ENCODE measurements around the gene MST1.
"Not testable (repeated sequence)": the region's sequence is repeated elsewhere in the genome, so short reads cannot be mapped to it uniquely, and the experiment has no call there.

Gene MST1

DNA sequence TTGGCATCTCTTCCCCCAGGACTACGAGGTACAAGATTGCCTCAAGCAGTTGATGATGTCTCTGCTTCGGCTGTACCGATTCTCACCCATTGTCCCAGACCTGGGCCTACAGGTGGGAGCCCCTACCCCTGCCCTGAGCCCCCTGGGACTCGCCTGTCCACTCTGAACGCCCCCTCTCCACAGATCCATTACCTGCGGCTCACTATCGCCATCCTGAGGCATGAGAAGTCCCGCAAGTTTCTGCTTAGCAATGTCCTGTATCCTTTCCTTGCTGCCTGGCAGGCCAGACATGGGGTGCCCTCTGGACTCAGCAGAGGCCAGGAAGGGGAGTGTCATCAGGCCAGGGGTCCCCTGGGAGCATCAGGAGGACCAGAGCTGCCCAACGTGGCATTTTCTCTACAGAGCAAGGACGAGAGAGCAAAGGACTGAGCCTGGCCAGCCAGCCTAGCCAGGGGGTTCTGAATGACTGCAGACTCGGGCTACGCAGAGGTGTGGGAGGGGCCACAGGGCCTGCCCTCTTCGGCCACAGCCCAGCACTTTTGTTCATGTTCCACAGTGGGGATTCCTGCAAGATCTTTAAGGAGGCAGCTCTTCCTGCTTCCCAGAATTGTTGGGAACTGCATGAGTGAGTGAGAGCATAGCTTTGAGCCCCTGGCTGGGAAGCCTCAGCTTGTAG, 11.3 kb upstream of the MST1 start:
- Histone ChIP-seq H3K9me3 (ENCODE audit: control insufficient read depth, insufficient read depth, low read length) (no peaks in the 10 kb centered on the region), H3K4me1 (ENCODE audit: insufficient read depth, low read length) (0 out of 2 replicates have a peak, but pooled peaks cover 5% of the 10 kb centered on the region), H3K36me3 (ENCODE audit: insufficient read depth, low read length) (no peaks in the 10 kb centered on the region; the same call in 1 of the 2 replicates), H3K9ac (ENCODE audit: low read depth, low read length) (no peak overlapping the region)

DNA sequence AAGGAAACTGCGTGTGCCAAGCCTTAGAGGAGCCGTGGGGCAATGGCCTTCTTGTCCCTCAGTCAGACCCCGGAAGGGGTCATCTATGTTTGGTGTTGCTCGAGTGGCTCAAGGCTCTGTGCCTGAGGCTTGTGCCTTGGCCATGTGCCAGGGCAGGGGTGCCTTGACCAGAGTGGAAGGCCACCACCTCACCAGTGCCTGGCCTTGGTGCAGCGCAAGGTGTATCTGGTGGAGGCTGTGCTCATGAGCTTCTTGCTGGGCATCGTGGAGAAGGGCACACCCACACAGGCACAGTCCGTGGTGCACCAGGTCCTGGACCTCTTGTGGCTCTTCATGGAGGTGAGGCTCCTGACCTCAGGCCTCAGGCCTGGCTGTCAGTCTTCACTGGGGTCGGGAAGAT, 10.7 kb upstream of the MST1 start:
- Histone ChIP-seq H3K36me3 (ENCODE audit: insufficient read depth, low read length) (no peaks in the 10 kb centered on the region; the same call in 1 of the 2 replicates), H3K4me1 (ENCODE audit: insufficient read depth, low read length) (0 out of 2 replicates have a peak, but pooled peaks cover 5% of the 10 kb centered on the region), H3K9ac (ENCODE audit: low read depth, low read length) (no peak overlapping the region), H3K9me3 (ENCODE audit: control insufficient read depth, insufficient read depth, low read length) (no peaks in the 10 kb centered on the region)

DNA sequence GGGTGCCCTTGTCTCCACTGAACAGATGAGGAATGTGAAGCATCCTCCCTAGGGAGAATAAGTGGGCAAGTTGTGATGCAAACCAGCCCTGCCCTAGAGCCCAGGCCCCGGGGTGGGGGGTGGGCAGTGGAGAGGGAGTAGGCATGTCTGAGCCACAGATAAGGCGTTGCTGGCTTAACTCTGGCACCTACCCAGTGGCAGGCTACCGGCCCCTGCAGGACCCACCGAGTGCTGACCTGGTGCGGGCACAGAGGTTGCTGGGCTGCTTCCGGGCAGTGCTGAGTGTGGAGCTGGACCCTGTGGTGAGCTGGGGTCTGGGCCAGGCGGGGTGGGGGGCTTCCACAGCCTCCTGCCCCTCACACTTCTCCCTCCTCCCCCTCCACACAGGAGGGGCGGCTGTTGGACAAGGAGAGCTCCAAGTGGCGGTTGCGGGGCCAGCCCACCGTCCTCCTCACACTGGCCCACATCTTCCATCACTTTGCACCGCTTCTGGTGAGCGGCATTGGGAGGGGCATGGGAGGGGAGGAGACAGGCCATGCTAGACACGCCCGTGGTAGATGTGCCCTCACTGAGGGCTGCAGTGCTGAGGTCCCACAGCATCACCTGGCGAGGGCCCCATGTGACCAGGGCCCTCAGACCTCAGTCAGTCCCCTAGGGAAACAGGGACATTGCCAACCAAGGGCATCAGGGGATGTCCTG, 10.2 kb upstream of the MST1 start:
- no peaks in the 10 kb centered on the region for H3K36me3 ChIP-seq (ENCODE audit: insufficient read depth, low read length)
- 0 out of 2 replicates have a peak, but pooled peaks cover 5% of the 10 kb centered on the region for H3K4me1 ChIP-seq (ENCODE audit: insufficient read depth, low read length)
- no peak overlapping the region for H3K9ac ChIP-seq (ENCODE audit: low read depth, low read length)
- no peaks in the 10 kb centered on the region for H3K9me3 ChIP-seq (ENCODE audit: control insufficient read depth, insufficient read depth, low read length)

GRCh38 chr3:49695350-49696015, 6.2 kb upstream of the MST1 start:
- H3K36me3 ChIP-seq (ENCODE audit: insufficient read depth, low read length); H3K9me3 ChIP-seq (ENCODE audit: control insufficient read depth, insufficient read depth, low read length); H3K4me1 ChIP-seq (ENCODE audit: insufficient read depth, low read length); H3K9ac ChIP-seq (ENCODE audit: low read depth, low read length): not testable (repeated sequence)

GRCh38 chr3:49694409-49695070, 5.3 kb upstream of the MST1 start:
- H3K9me3 ChIP-seq (ENCODE audit: control insufficient read depth, insufficient read depth, low read length); H3K4me1 ChIP-seq (ENCODE audit: insufficient read depth, low read length); H3K36me3 ChIP-seq (ENCODE audit: insufficient read depth, low read length); H3K9ac ChIP-seq (ENCODE audit: low read depth, low read length): not testable (repeated sequence)

- H3K9ac ChIP-seq (ENCODE audit: low read depth, low read length); H3K4me1 ChIP-seq (ENCODE audit: insufficient read depth, low read length); H3K9me3 ChIP-seq (ENCODE audit: control insufficient read depth, insufficient read depth, low read length); H3K36me3 ChIP-seq (ENCODE audit: insufficient read depth, low read length): not testable (repeated sequence)
These were observed 2.2 kb upstream of the MST1 start for GRCh38 chr3:49691481-49691880.

DNA sequence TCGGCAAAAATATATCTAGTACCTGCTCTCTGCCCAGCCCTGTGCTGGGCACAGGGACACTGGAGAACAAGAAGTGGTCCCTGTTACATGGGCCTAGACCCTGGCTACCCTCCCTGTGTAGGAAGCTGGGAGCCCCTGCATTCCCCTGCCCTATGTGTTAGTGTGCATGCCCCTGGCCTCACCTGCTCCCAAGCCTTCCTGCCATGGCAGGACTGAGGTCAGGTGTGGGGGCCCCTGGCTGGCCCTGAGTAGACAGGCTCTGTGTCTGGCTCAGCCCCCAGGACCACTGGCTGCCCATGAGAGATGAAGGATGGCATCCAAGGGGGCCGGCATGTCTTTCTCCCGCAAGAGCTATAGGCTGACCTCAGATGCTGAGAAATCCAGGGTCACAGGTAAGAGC, 1.6 kb upstream of the MST1 start:
- not testable (repeated sequence) for H3K9ac ChIP-seq (ENCODE audit: low read depth, low read length); H3K36me3 ChIP-seq (ENCODE audit: insufficient read depth, low read length); H3K4me1 ChIP-seq (ENCODE audit: insufficient read depth, low read length); H3K9me3 ChIP-seq (ENCODE audit: control insufficient read depth, insufficient read depth, low read length)

GRCh38 chr3:49689908-49690624, 792 bp upstream of the MST1 start:
- not testable (repeated sequence) for H3K4me1 ChIP-seq (ENCODE audit: insufficient read depth, low read length); H3K9me3 ChIP-seq (ENCODE audit: control insufficient read depth, insufficient read depth, low read length); H3K36me3 ChIP-seq (ENCODE audit: insufficient read depth, low read length)
- peak overlapping the region; percentile 98 for H3K9ac ChIP-seq (ENCODE audit: low read depth, low read length)

GRCh38 chr3:49688338-49689045, 782 bp downstream of the MST1 start:
- not testable (repeated sequence) for H3K9me3 ChIP-seq (ENCODE audit: control insufficient read depth, insufficient read depth, low read length); H3K36me3 ChIP-seq (ENCODE audit: insufficient read depth, low read length); H3K4me1 ChIP-seq (ENCODE audit: insufficient read depth, low read length)
- H3K9ac ChIP-seq (ENCODE audit: low read depth, low read length): peak overlapping the region; percentile 98; the same call in 1 of the 2 replicates

DNA sequence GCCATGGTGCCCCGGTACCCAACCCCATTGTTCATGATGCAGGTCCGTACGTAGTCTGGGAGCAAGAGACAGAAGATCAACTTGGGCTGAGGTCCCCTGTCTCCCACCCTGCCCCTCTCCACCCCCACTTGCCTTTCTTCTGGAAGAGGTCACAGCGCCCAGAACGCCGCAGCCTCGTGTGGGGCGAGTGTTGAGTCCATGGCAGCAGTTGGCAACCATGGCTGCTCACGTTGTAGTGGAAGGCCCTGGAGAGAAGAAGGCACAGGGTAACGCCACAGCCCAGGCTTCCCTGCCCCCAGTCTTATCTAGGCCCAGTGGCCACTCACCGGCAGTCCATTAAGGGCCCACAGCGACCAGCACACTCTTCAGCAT, 1.9 kb downstream of the MST1 start:
- not testable (repeated sequence) for H3K9me3 ChIP-seq (ENCODE audit: control insufficient read depth, insufficient read depth, low read length); H3K4me1 ChIP-seq (ENCODE audit: insufficient read depth, low read length); H3K36me3 ChIP-seq (ENCODE audit: insufficient read depth, low read length)
- peak overlapping the region; percentile 51; the same call in 1 of the 2 replicates for H3K9ac ChIP-seq (ENCODE audit: low read depth, low read length)

GRCh38 chr3:49686769-49687423, 2.4 kb downstream of the MST1 start:
- H3K9ac ChIP-seq (ENCODE audit: low read depth, low read length): peak overlapping the region; percentile 51

GRCh38 chr3:49686346-49686745, 2.9 kb downstream of the MST1 start:
- H3K9ac ChIP-seq (ENCODE audit: low read depth, low read length): peak overlapping the region; percentile 51; the same call in 1 of the 2 replicates

More at GRCh38 chr3:49686769-49687423, 2.4 kb downstream of the MST1 start:
- not testable (repeated sequence) for H3K9me3 ChIP-seq (ENCODE audit: control insufficient read depth, insufficient read depth, low read length); H3K36me3 ChIP-seq (ENCODE audit: insufficient read depth, low read length); H3K4me1 ChIP-seq (ENCODE audit: insufficient read depth, low read length)

GRCh38 chr3:49685846-49686245, 3.4 kb downstream of the MST1 start:
- not testable (repeated sequence) for H3K36me3 ChIP-seq (ENCODE audit: insufficient read depth, low read length); H3K9me3 ChIP-seq (ENCODE audit: control insufficient read depth, insufficient read depth, low read length); H3K4me1 ChIP-seq (ENCODE audit: insufficient read depth, low read length)
- peak overlapping the region; percentile 11; the same call in 1 of the 2 replicates for H3K9ac ChIP-seq (ENCODE audit: low read depth, low read length)

More at GRCh38 chr3:49686346-49686745, 2.9 kb downstream of the MST1 start:
- H3K9me3 ChIP-seq (ENCODE audit: control insufficient read depth, insufficient read depth, low read length); H3K4me1 ChIP-seq (ENCODE audit: insufficient read depth, low read length); H3K36me3 ChIP-seq (ENCODE audit: insufficient read depth, low read length): not testable (repeated sequence)
